HG03442 (cell line): ENCODE results near the gene SP4.
"Not testable (repeated sequence)": the region's sequence is repeated elsewhere in the genome, so short reads cannot be mapped to it uniquely, and the experiment has no call there.

Experiments
- ATAC-seq: cut with Tn5 transposase; IDR thresholded peaks from one replicate; pipeline ENCODE4 v1.9.1; 2021; ENCODE audit warnings: mild to moderate bottlenecking, moderate library complexity; ENCODE audit not compliant: unreplicated experiment

Gene SP4

DNA sequence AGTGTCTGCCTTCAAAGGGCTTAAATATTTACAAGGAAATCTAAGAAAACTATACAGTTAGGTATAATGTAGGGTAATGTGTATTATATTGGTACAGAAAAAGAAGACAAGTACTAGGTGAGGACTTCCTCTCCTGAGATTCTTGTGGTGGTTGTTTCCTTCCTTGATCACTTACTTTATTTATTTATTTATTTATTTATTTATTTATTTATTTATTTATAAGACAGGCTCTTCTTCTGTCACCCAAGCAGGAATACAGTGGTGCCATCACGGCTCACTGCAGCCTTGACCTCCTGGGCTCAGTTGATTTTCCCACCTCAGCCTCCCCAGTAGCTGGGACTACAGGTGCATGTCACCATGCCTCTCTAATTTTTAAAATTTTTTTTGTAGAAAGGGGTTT lies 96.8 kb downstream of the SP4 start:
- ATAC-seq, result no peak

DNA sequence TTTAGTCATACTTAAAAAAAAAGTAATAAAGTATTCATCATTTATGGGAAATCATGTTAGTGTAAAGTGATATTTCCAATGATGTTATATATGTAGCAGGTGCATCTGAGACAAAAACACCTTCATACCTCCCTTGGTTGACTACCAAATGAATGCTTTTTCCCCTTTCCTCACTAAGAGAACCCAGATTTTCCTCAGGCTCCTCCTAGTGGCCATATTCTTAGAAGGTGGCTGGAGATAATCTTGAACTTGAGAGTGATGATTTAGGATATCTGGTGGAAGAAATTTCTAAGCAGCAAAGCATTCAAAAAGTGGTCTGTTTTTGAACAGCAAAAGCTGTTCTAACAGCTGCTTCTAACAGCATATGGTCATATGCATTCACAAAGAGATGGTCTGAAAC lies 98.1 kb downstream of the SP4 start:
- ATAC-seq, result no peak

DNA sequence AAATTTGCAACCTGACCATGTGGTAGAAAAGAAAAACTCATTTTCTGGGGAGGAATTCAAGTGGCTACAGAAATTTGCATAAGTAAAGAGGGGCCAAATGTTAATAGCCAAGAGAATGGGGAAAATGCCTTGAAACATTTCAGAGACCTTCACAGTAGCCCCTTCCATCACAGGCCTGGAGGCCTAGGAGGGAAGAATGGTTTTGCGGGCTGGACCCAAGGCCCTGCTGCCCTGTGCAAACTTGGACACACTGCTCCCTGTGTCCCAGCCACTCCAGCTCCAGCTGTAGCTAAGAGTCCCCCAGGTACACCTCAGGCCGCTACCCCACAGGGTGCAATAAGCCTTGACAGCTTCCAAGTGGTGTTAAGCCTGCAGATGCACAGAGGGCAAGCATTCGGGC lies 98.6 kb downstream of the SP4 start:
- ATAC-seq, result no peak

DNA sequence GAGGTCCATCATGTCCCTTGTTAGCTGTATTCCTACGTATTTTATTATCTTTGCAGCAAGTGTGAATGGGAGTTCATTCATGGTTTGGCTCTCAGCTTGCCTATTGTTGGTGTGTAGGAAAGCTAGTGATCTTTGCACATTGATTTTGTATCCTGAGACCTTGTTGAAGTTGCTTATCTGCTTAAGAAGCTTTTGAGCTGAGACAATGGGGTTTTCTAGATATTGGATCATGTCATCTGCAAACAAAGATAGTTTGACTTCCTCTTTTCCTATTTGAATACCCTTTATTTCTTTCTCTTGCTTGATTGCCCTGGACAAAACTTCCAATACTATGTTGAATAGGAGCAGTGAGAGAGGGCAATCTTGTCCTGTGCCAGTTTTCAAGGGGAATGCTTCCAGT lies 104.6 kb downstream of the SP4 start:
- not testable (repeated sequence) for ATAC-seq

DNA sequence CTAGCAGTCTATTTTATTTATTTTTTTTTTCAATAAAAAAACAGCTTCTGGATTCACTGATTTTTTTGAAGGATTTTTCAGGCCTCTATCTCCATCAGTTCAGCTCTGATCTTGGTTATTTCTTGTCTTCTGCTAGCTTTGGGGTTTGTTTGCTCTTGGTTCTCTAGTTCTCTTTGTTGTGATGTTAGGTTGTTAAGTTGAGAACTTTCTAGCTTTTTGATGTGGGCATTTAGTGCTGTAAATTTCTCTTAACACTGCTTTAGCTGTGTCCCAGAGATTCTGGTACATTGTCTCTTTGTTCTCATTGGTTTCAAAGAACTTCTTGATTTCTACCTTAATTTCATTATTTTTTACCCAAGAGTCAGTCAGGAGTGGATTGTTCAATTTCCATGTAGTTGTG lies 105.8 kb downstream of the SP4 start:
- not testable (repeated sequence) for ATAC-seq

DNA sequence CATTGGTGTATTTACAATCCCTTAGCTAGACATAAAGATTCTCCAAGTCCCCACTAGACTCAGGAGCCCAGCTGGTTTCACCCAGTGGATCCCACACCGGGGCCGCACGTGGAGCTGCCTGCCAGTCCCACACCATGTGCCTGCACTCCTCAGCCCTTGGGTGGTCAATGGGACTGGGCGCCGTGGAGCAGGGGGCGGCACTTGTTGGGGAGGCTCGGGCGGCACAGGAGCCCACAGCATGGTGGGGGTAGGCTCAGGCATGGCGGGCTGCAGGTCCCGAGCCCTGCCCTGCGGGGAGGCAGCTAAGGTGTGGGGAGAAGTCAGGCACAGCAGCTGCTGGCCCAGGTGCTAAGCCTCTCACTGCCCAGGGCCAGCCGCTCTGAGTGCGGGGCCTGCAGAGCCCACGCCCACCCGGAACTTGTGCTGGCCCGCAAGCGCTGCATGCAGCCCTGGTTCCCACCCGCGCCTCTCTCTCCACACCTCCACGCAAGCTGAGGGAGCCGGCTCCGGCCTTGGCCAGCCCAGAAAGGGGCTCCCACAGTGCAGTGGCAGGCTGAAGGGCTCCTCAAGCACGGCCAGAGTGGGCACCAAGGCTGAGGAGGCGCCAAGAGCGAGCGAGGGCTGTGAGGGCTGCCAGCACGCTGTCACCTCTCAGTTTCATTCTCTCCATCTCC lies 108.7 kb downstream of the SP4 start:
- not testable (repeated sequence) for ATAC-seq

DNA sequence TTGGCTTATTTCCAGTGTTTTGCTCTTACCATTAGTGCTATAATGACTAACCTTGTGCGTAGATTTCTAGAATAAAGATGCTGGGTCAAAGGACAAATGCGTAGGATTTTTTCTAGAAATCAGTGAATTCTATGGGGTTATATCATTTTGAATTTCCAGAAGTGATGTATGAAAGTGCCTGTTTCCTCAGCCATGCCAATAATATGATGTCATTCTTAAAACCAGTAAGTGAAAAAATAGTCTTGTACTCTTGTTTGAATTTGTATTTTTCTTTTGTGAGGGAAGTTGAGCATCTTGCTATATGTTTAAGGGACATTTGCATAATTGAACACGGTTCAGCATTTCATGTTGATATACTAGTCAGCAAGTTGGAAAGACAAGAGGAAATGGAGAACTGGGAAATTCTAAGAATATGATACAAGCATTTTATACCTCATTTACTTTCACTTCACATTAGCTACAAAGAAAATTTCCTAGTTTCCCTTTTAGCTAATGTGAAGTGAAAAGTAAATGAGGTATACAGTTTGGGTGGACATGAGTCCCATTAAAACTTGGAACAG lies 111.1 kb downstream of the SP4 start:
- no peak for ATAC-seq

DNA sequence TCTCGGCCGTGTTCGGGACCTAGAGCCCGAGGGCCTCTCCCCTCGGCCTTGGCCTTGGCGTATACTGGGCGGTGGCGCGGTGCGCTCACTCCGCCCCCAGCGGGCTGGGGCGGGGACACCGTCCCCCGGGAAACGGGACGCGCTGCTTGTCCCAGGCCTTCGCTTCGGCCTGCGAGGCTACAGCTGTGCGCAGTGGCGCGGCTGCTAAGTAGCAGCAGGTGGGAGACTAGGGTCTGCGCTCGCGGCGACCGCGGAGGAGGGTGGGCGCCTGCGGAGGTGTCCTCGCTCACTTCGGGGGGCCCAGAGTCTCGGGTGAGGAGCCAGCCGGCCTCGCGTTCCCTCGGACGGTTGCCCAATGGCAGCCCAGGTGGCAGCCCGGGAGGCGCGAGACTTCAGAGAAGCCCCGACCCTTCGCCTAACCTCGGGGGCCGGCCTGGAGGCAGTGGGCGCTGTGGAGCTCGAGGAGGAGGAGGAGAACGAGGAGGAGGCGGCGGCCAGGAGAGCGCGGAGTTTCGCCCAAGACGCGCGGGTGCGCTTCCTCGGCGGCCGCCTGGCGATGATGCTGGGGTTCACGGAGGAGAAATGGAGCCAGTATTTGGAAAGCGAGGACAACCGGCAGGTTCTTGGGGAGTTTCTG lies 115.1 kb downstream of the SP4 start, which contains the start of gene DNAH11:
Gene DNAH11 (plus strand): TSS at position 149 of the 637 bp plus-strand sequence. CDS start 207 bp downstream, at position 356.
- ATAC-seq, result peak; percentile 78

DNA sequence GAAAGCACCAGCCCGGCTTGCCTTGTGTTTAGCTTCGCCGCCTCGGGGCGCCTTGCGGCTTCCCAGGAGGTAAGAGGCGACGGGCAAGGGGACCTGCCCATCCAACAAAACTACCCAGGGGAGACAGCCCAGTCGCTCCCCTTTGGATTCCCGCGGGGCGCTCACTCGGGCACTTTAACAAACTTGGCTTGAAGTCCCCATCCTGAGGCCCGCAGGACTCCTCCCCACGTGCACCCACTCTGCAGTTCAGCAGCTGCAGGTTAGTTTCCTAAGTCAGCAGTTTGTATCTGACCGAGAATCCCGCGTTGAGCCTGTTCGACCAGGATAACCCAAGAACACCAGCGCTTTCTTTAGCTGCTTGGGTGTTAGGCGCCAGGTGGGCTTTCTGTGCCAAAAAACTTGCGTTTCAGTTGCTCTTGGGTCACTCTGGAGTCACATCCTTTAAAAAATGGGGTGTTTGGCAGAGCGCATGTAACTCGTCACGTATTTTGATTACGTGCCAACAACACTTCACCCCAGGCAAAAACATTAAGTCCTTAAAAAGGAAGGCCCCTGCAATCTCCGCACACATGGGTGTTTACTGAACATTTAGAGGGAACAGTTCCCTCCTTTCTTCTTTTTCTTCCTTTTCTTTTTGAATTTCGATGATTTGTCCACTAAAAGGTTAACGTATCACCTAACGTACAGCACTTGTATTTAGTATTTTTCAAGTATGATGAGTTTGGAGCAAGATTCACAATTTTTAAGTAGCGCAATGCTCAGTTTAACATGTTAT lies 115.8 kb downstream of the SP4 start:
- peak; percentile 15 for ATAC-seq

DNA sequence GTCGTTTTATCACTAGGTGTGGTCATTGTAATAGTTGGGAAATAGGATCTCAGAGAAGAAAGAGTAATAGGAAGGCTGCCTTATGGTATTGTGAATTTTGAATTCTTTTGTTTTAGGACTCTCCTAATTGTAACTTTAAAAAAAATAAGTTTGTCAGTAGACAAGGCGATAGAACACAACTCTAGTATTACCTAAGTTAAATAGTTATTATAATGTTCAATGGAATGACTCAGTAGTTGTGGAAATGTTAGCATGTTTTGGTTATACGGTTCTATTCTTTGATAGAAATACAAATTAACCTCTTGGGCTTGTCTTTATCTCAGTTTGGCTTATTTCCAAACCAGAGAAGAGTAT lies 116.4 kb downstream of the SP4 start:
- ATAC-seq, result no peak

DNA sequence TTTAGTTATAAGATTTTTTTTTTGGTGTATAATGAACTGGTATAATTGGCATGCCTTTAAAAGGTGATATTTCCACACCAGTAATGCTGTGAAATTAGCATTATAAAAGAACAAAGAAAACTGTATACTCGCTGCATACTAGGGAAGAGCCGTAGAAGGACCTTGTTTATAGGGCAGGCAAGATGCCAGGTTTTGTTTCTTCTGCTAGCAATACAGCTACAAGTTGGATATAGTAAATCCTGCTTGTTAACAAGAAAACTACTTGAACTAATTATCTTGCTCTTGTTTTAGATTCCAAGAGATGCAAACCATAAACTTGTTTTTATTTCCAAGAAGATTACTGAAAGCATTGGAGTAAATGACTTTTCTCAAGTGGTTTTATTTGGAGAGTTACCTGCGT lies 116.8 kb downstream of the SP4 start:
- no peak for ATAC-seq

DNA sequence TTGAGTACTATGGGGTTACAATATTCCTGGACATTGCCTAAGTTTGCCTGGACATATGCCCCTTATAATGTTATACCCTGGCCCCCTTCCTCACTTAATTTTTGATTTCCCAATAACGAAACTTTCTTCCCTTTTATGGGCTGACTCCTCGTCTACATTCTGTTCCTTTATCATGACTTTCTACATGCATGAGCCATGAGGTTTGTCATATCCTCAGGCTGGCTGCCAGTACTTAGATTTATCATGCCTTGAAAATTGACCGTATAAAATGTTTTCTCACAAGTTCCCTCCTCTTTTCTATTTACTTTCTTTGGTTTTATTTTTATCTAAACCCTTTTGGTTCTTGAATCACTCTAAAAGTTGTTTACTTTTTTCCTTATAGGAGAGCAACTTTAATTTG lies 119.6 kb downstream of the SP4 start:
- ATAC-seq, result no peak

DNA sequence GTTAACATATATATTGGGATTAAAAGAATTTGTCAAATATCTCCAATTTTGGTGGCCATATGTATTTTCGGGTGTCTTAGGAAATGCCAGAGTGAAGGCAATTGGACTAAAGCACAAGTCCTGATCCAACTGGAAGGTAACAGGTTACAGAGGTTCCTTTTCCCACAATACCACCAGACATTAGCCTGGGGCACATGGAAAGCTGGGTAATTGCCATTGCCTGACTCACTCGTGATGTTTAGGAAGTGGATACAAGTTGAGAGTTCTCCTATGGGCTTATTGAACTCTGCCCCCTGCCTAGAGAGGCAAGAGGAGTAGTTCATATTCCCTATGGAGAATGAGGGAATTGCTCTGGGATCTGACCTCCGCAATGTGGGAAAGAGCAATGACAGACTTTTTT lies 120.6 kb downstream of the SP4 start:
- ATAC-seq, result no peak

DNA sequence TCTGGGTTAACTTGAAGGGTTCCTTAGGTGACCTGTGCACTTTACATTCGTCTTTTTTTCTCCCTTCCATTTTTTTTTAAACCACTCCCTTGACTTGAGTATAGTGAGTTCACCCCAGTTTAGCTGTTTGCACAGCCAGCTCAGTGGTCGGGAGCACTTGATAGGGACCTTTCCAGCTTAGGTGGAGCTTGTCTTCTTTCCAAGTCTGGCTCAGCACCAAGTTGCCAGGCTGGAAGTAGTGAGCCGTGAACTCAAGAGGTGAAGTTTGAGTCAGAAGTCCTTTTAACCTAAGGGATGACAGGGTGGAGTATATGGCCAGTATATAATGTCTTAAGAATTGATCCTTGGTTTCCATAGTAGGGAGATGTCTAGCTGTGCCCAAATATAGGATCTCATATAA lies 122.2 kb downstream of the SP4 start:
- ATAC-seq, result no peak

DNA sequence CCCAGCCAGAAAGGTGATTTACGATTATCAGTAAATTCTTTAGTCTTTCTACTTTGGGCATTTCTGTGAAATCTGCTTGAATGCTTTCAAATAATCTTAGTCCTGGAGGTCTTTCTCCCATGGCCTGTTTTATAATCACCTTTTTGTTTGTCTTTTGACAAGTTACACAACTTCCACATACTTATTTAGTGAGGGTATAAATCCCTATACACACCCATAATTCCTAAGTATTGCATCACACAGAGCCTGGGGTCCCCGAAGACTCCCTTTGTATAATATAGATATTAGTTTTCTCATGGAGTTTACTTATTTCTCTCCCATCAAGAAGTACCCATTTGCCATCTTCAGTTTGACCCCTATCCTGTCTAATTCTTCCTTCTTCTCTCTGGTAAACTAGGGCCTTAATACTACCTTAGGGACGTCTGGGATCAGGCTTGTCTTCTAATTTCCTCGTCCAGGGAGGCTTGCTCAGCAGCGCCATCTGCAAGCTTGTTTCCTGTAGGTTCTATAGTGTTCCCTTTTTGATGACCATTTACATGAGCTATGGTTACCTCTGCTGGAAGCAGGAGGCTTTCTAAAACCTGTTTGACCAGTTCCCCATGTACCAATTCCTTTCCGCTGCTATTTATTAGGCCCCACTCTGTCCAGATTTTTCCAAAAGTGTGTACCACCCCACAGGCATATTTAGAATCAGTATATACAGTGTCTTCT lies 123.1 kb downstream of the SP4 start:
- no peak for ATAC-seq

DNA sequence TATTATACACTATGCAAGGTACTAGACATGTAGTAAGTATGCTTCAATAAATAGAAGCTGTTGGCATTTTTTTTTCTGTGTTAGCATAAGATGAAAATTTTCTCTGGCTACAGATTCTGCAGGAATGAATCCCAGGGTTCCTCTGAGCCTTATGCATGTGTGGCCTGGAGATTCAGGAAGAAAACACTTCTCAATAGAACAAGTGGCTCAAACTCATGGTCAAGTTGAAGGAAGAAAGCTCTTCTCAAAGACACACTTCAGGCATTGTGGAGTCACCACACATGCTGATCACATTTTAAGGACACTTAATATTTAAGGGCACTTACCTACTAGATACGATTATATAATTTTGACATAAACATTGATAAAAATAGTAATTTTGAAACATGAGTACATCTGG lies 134.5 kb downstream of the SP4 start:
- no peak for ATAC-seq
